ENCODE data around the gene COL27A1.
"Not testable (repeated sequence)": the region's sequence is repeated elsewhere in the genome, so short reads cannot be mapped to it uniquely, and the experiment has no call there.

Gene COL27A1

DNA sequence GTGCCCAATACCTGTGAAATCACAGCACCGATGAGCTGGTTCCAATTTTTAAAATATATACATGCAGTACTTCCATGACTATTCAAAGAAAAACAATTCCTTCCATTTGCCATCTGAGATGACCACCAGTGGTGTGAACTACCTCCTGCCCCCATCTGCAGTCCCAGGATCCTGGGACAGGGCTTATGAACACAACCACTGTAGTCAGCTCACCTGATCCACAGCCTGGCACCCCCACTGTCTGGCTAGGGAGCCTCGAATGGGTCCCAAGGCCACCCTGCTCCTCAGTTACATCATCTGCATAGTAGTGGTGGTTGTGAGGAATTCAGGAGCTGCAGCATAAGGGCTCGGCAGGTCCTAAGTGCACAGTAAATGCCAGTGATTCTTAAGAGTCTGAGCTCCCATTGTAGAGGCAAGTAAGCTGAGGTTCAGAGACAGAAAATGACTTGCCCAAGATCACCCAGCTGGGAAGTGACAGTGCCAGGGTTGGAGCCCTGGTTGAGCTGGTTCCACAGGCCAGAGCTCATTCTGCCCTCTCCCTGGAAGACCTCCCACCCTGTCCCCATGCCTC, 170.4 kb downstream of the COL27A1 start:
- not testable (repeated sequence) for DNase-seq

DNA sequence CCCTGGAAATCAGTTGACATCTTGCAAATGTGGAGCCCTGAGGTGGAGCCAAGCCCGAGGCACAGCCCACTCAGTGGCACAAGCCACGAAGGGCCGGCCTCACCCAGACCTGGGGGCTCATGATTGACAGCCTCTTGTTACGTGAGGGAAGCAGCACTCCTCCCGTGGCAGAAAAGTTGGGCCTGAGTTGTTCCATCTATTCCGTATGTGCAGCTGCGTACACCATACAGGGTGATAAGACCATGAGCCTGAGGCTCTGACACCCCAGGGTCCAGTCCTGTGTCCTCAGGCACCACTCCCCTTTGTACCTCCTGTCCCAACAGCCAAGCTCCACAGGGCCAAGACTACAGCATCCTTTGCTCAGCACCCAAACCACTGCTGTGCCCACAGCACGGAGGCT, 172.4 kb downstream of the COL27A1 start:
- DNase-seq: no peak

DNA sequence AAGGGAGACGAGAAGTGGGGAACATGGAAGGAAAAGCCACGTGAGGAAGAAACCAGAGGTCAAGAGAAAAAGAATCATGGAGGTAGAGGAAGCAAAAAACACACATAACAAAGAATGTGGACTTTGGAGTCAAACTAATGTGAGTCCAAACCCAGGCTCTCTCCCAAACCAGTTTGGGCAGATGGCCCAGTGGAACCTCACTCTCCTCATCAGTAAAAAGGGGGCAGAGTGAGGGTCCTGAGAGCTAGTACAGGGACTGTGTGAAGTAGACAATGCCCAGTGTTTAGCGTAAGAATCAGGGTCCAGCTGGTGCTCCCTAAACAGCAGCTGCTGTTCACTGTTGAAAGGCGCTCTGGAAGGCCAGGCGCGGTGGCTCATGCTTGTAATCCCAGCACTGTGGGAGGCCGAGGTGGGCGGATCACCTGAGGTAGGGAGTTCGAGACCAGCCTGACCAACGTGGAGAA, 173.1 kb downstream of the COL27A1 start:
- not testable (repeated sequence) for DNase-seq

DNA sequence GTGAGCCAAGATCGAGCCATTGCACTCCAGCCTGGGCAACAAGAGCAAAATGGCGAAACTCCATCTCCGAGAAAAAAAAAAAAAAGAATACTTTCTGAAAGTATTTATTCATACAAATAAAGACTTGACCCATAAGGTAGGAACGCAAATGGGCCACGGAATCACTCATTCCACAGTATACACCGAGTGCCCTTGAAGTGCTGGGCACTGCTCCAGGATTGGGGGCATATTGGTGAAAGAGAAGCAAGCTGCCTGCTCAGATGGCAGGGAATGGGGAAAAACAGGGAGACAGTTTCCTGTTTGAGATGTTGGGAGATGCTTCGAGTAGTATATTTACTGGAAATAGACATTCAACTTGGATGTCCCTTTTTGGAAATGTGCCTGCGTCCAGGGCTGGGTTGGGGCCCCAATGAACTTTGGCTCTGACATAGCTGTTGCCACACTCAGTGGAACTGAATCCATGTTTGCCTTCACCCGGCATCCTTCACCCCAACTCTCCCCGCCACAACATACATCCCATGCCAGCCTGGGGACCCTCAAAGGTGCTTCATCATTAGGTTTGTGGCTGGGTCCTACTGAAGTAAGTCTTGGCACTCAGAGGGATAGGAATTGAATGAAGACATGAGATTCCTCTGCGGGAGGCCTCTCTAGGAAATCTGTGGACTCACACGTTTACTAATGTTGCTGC, 173.7 kb downstream of the COL27A1 start:
- not testable (repeated sequence) for DNase-seq

DNA sequence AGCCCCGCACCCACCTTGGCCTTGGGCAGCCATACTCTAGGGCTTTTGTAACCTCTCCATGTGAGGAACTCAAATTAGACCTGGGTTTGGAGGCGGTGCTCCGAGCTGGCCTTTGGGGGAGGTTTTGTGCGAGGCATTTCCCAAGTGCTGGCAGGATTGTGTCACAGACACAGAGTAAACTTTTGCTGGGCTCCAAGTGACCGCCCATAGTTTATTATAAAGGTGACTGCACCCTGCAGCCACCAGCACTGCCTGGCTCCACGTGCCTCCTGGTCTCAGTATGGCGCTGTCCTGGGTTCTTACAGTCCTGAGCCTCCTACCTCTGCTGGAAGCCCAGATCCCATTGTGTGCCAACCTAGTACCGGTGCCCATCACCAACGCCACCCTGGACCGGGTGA, 174.3 kb downstream of the COL27A1 start, which contains the start of gene ORM2:
ORM2 (plus strand) TSS at position 245 of the 398 bp plus-strand sequence; CDS start at position 281, 36 bp downstream.
- DNase-seq: not testable (repeated sequence)

DNA sequence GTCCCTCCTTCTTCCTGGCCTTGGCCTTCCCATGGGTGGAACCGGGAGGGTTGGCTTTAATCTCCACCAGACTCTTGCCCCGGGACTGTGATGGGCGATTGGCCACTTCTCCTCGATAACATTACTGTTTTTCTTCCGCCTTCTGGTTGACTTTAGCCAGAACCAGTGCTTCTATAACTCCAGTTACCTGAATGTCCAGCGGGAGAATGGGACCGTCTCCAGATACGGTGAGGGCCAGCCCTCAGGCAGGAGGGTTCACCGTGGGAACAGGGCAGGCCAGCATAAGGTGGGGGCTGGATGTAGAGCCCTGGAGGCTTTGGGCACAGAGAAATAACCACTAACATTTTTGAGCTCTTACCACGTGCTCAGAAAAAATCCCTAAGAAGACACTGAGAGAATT, 175.3 kb downstream of the COL27A1 start:
- DNase-seq: no peak

DNA sequence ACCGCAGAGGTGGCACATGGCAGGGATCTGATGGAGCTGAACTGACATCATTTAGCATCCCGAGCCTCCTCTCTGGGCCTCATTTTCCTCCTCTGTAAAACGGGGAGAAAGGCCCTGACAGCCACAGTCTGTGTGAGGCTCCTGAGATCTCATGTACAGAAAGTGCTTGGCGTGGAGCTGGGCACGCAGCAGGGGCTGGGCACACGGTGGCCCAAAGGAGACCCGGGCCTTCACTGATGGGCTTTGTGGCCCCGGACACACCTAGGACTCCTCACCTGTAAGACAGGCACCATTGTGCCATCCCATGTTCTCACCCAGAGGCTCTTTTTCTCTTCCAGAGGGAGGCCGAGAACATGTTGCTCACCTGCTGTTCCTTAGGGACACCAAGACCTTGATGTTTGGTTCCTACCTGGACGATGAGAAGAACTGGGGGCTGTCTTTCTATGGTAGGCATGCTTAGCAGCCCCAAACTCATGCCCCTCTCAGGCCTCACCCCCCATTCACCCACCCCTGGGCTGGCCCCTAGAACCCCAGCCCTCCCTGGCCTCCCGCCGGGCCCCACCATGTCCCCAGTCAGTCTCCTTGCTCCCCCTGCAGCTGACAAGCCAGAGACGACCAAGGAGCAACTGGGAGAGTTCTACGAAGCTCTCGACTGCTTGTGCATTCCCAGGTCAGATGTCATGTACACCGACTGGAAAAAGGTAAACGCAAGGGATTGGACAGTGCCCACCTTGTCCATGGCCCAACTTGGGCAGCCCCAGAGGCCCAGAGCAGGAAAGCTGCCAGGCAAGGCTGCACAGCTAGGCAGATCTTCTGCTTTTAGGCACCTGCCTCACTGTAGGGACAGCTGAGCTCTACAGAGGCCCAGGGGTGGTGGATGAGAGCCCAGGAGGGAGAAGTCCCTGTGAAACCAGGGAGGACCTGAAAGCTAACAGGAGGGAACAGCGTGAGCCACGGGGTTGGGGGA, 176.2 kb downstream of the COL27A1 start:
- DNase-seq: not testable (repeated sequence)

DNA sequence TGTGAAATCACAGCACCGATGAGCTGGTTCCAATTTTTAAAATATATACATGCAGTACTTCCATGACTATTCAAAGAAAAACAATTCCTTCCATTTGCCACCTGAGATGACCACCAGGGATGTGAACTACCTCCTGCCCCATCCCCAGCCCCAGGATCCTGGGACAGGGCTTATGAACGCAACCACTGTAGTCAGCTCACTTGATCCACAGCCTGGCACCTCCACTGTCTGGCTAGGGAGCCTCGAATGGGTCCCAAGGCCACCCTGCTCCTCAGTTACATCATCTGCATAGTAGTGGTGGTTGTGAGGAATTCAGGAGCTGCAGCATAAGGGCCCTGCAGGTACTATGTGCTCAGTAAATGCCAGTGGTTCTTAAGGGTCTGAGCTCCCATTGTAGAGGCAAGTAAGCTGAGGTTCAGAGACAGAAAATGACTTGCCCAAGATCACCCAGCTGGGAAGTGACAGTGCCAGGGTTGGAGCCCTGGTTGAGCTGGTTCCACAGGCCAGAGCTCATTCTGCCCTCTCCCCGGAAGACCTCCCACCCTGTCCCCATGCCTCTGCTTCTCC, 177.2 kb downstream of the COL27A1 start:
- DNase-seq: not testable (repeated sequence)

DNA sequence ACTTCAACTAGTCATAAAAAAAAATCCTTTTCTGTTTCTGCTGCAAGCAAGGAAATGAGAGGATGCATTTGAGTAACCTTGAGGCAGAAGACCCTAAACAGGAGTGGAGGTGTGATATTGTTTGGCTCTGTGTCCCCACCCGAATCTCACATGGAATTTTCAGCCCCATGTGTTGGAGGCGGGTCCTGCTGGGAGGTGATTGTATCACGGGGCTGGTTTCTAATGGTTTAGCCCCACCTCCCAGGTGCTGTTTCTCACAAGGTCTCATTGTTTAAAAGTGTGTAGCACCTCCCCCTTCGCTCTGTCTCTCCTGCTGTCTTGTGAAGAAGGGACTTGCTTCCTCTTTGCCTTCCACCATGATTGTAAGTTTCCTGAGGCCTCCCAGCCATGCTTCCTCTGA, 178.4 kb downstream of the COL27A1 start:
- DNase-seq: not testable (repeated sequence)

DNA sequence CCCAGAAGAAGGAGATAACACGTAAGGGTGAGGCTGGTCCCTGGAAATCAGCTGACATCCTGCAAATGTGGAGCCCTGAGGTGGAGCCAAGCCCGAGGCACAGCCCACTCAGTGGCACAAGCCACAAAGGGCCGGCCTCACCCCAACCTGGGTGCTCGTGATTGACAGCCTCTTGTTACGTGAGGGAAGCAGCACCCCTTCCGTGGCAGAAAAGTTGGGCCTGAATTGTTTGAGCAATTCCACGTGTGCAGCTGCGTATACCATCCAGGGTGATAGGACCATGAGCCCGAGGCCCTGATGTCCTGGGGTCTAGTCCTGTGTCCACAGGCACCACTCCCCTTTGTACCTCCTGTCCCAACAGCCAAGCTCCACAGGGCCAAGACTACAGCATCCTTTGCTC, 179.2 kb downstream of the COL27A1 start:
- DNase-seq: no peak

DNA sequence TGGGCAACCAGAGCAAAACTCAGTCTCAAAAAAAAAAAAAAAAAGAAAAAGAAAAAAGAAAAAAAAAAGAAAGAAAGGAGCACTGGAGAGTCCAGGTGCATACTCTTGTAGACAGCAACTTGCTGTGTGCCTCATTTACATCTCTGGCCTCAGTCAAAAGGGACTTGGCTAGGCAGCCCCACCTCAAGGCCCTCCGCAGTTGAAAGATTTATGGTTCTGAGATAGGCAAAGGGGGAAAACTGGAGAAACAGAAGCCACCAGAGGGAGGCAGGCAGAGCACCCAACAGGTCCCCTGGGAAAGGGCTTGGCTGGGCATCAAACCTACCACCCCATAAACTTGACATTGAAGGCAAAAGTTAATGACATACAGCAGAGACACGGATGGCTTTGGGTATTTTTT, 180.4 kb downstream of the COL27A1 start:
- no peak for DNase-seq

DNA sequence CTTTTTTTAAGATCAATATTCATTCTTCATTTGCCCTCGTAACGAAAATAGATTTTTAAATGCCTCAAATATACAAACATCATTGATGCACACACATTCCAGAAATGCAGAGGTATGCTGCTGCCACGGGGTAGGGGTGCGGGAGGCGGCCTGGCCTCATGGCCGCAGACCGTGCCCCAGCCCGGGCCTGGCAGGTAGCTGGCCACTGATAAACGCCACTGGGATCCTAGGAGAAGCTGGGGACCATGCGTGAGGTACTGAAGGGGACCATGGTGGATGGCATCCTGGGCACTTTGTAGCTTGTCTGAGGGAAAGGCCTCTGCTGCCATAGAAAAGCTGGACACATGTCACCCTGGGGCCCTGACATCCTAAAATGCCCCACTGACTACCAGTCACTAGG, 180.8 kb downstream of the COL27A1 start:
- DNase-seq: no peak

DNA sequence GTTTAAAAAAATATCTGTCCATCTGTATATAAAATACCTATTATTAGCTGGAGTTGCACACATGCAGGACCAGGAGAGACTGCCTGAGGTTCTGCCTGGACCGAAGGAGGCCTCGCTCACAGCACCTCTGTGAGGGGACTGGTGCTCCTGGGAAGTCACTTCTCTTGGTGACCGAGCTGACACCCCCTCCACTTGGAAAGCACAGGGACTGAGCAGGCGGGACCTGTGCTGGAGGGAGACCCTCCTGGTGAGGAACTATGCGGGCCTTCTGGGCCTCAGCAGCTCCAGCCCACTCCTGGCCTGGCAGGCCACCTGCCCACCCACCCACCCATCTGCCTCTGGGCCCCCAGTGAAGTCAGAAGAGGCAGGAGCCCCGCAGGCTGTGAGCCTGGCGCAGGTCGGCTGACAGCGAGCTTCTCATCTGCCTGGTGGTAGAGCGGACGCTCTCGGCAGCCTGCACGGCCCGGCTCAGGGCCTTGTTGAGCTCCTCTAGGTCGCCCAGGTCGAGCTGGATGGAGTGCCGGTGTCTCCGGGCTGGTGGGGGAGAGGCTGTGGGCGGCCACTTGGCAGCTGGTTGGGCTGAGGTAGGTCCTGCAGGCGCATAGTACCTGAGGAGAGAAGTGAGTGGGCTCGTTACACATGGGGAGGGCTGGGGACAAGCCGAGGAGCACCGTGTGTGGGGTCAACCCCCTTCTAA, 181.5 kb downstream of the COL27A1 start:
- no peak for DNase-seq

DNA sequence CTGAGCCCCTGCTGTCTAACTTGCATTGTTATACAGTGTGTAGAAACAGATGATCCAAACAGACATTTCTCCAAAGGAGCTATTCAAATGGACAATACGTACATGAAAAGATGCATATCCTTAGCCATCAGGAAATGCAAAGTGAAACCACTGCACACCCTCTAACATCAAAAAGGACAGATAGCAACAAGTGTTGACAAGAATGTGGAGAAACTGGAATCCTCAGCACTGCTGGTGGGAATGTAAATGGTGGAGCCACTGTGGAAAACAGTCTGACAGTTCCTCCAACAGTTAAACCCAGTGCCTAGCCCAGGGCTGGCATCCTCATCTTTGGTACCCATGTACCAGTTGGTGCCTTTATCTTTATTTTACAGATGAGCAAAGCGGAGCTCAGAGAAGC, 182.8 kb downstream of the COL27A1 start:
- DNase-seq: no peak

DNA sequence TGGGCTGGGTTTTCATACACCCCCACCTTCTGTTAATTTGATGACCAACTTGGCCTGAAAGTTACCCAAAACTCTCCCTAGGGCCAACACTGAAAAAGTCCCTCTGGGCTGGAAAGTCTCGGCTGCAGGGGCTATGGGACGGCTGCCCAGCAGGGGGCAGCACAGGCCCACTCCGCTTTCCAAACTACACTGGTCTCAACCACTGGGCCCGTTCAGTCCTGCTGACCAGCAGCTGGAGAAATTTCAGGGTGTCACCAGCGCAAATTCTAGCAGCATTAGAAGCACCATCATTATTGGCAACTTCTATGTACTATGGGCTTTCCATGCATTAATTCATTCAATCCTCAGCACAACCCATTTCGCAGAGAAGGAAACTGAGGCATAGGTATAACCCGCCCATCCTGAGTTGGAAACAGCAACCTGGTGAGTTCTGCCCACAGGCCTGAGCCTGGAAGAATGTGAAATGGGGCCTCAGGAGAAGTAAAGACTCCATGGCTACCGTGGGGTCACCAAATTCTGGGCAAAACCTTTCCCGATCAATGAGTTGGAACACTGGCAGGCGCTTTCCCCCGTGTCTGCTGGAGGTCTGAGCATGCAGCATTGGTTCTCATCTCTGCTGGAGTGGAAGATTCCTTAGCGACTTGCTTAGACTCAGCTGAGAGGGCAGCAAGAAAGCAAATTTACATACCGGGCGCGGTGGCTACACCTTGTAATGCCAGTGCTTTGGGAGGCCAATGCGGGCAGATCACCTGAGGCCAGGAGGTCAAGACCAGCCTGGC, 184.0 kb downstream of the COL27A1 start:
- DNase-seq: peak; percentile 52

DNA sequence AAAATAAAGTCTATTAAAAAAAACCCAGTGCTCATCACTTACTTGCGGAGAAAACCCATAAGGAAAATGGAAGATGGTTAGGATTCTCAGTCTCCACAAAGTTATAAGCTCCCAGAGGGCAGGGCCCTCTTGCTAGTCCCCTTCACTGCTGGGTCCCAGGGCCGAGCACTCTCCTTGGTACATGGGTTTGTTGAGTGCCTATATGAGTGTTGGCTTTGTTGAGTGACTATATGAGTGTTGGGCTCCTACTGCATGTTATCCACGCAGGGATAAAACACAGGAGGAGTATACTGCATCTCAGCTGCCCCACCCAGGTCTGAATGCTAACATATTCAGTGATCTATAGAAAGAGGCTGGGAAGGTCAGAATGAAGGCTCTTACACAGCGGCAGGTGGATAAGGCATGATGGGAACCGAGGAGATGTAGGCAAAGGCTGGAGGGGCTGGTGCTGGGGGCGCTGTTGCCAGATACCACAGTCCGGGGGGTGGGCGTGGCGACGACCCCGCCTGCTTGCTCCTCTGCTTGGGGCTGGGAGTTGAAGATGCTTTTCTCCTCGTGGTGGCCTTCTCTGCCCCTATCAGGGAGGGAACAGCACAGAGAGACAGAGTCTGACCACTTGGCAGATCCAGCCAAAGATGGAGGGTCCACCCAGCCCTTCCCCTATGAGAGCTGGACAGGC, 186.0 kb downstream of the COL27A1 start:
- DNase-seq: no peak

DNA sequence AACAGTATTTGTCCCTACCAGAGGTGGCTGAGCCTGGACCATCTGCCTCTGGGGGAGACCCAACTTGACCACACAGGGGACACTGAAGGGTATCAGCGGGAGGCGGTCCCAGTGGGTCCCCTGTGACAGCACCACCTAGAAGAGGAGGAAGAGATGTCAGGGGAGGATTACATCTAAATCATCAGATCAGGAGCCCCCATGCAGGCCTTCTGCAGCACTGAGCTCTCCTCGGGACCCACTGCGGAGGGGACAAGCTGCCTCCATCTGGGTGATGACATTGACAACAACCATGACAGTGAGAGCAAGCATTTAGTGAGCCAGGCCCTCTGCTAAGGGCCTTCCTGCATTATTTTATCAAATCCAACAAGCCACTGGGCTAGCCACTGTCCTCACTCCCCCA, 186.7 kb downstream of the COL27A1 start:
- DNase-seq: no peak

DNA sequence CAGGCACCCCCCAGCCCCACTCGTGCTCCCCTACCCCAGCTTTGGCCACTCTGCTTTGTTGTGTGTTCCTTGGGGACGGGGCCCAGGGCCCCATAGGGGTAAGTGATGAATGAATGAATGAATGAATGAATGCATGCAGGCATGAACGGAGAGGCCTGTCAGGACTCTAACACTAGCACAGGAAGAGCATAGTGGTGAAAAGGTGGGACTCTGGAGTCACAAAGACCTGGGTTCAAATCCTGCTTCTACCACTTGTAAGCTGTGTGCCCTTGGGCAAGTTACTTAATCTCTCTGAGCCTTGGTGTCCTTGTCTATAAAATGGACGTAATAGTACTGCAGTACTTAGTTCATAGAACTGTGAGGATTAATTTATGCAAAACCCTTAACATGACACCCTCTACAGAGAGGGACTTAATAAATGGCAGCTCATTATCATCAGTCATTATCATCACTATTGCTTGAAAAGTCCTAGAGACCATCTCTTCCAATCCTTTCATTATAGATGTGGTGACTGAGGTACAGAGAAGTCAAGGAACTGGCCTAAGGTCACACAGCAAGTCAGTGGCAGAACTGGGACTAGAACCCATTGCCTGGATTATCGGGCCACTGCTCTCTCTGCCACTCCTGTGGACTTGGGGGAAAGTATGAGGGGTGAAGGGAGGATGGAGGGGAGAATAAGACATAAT, 187.6 kb downstream of the COL27A1 start:
- DNase-seq: no peak

DNA sequence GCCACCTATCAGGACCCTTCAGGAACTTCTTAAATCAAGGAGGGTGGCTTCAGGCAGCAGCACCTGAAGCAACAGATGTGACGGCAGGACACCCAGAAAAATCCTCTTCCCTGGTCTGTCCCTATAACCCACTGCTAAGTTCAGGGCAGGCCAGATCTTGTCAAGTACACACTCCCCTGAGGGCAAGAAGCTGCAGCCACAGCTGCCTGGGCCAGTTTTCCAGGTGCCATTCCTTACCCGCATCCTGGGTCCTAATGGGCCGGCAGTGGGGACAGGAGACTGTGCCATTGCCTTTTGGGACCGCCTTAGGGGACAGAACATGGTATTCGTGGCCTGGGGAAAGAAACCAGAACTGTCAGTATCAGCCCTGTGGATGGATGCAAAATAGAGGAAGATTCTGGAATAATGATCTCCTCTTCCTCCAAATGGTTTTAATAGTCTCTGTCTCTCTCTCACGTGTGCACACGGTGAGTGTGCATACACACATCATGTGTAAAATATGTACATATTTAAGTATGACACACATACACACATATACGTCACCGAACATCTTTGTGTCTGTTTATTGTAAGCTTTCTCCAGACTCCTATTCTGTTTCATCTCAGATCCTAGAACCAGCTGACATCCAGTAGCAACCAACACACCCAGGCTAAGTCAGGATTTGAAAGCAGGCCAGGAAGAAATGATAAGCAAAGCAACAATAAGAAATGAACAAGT, 188.3 kb downstream of the COL27A1 start:
- no peak for DNase-seq

Measured in fibroblast of skin of scalp (primary cell).